K562 (cell line): Measurements from ENCODE around the gene POTEM. TPM values are rescaled to one million over a fixed set of nuclear protein-coding genes. Genes with fewer than 3 reads are reported as not detected.
"Not testable (repeated sequence)": the region's sequence is repeated elsewhere in the genome, so short reads cannot be mapped to it uniquely, and the experiment has no call there.

Source experiments
- ATAC-seq: fragments of 200-7000 bp; cut with Tn5 transposase; 3 replicates; pipeline ENCODE4 v1.9.1; 2020; ENCODE audit warnings: moderate library complexity
- BruUV-seq: library from RNA; stranded (reverse); fragments of 400-500 nt; replicated peaks from 2 replicates; lab custom pipeline; 2021; lab: Mats Ljungman, UMichigan
- CTCF ChIA-PET: fragments of 300-600 bp; formaldehyde crosslinking; extraction: SDS; loops from one replicate; lab custom pipeline; 2021; ENCODE audit warnings: low intra/inter-chr PET ratio; lab: Yijun Ruan, JAX
- POLR2A ChIA-PET: fragments of 300-600, 350-650 bp; sonication (Branson Sonifier 250); formaldehyde crosslinking; extraction: SDS; loops from one replicate; lab custom pipeline; 2021; ENCODE audit warnings: antibody characterized with exemption, inconsistent platforms; lab: Yijun Ruan, JAX
- DNase-seq, 4 experiments: peaks; one replicate each; pipeline versions ENCODE4 v3.0.0 to v3.0.0-alpha.2; 2011 to 2018; ENCODE audit warnings: low spot score in 3 of 4, mixed read lengths in 3 of 4; ENCODE audit errors: extremely low read depth in 1 of 4
- FAIRE-seq: peaks from 2 replicates; lab custom pipeline; 2011; peaks lifted over from hg19 to GRCh38; lab: Jason Lieb, UNC
- H2AFZ ChIP-seq: 2 replicates; pipeline ENCODE4 v1.6.0; 2011; ENCODE audit warnings: low read depth, low read length, control low read depth, inconsistent platforms
- H3K27ac ChIP-seq: fragments of 200-600 bp; 3 replicates; pipeline ENCODE4 v1.8.0; 2011; ENCODE audit warnings: low read depth, mild to moderate bottlenecking, control low read depth, inconsistent platforms, low read length, moderate library complexity, mixed read lengths; ENCODE audit errors: extremely low read depth
- H3K27me3 ChIP-seq, 2 experiments: fragments of 300-600 bp in 1 of 2; 2 replicates in 1 of 2; 3 replicates in 1 of 2; pipeline versions ENCODE4 v1.6.0 to v1.8.0; 2011; ENCODE audit warnings: inconsistent platforms in 2 of 2, low read length in 2 of 2, mild to moderate bottlenecking in 1 of 2, mixed read lengths in 1 of 2, moderate library complexity in 1 of 2; ENCODE audit not compliant: control insufficient read depth in 2 of 2, insufficient read depth in 2 of 2
- H3K36me3 ChIP-seq: fragments of 300-600 bp; 3 replicates; pipeline ENCODE4 v1.8.0; 2011; ENCODE audit warnings: mild to moderate bottlenecking, low read length, inconsistent platforms; ENCODE audit not compliant: control insufficient read depth, insufficient read depth
- H3K4me1 ChIP-seq, 2 experiments: fragments of 200-600 bp in 1 of 2; replicated peaks in 1 of 2; 2 replicates in 1 of 2; 3 replicates in 1 of 2; pipeline versions ENCODE4 v1.5.1 to v1.8.0; 2011; ENCODE audit warnings: inconsistent platforms in 2 of 2, low read length in 2 of 2, mild to moderate bottlenecking in 1 of 2, mixed read lengths in 1 of 2, moderate library complexity in 1 of 2; ENCODE audit not compliant: control insufficient read depth in 2 of 2, insufficient read depth in 2 of 2
- H3K4me2 ChIP-seq: 2 replicates; pipeline ENCODE4 v1.6.1; 2011; ENCODE audit warnings: low read length, control low read depth, inconsistent platforms, mixed read lengths; ENCODE audit not compliant: insufficient read depth
- H3K4me3 ChIP-seq: fragments of 200-600 bp; sonication (generic), shearing (Covaris generic); 2 replicates; pipeline ENCODE4 v1.5.1; 2016; ENCODE audit warnings: control low read depth, inconsistent platforms
- H3K79me2 ChIP-seq: fragments of 200-600 bp; 3 replicates; pipeline ENCODE4 v1.8.0; 2011; ENCODE audit warnings: low read length, inconsistent platforms; ENCODE audit not compliant: control insufficient read depth, insufficient read depth
- H3K9ac ChIP-seq, 2 experiments: 2 replicates each; pipeline versions ENCODE4 v1.6.0 to v1.6.1; 2011; ENCODE audit warnings: low read depth in 2 of 2, low read length in 2 of 2, control low read depth in 1 of 2, inconsistent platforms in 1 of 2, mild to moderate bottlenecking in 1 of 2, mixed read lengths in 1 of 2; ENCODE audit not compliant: insufficient read depth in 1 of 2
- H3K9me1 ChIP-seq: one replicate; pipeline ENCODE4 v1.6.0; 2011; ENCODE audit warnings: inconsistent platforms, mild to moderate bottlenecking, low read length, moderate library complexity; ENCODE audit not compliant: control insufficient read depth, insufficient read depth
- H3K9me3 ChIP-seq: replicated peaks from 2 replicates; pipeline ENCODE4 v1.5.1; 2011; ENCODE audit warnings: low read depth, low read length, inconsistent platforms; ENCODE audit not compliant: control insufficient read depth, insufficient read depth
- H4K20me1 ChIP-seq: replicated peaks from 2 replicates; pipeline ENCODE4 v1.6.1; 2011; ENCODE audit warnings: low read length, inconsistent platforms, mixed read lengths; ENCODE audit not compliant: control insufficient read depth, insufficient read depth
- WGBS: fragments of 100-300 bp; shearing (Covaris generic); methylation state at CpG from one replicate; pipeline ENCODE4 v1.1.6; 2016; ENCODE audit warnings: low coverage, mixed read lengths; ENCODE audit not compliant: insufficient coverage; ENCODE audit errors: missing lambda C conversion rate; 5-methylcytosine and 5-hydroxymethylcytosine counted together
- in situ Hi-C: fragments of 300-500 bp; cut with MboI; formaldehyde crosslinking; loops from 4 replicates; pipeline ENCODE4 v1.15.0; 2018; ENCODE audit warnings: inconsistent platforms, mixed read lengths
- intact Hi-C: fragments of 100-400 bp; cut with micrococcal nuclease; formaldehyde crosslinking; loops from 2 replicates; pipeline ENCODE4 v1.14.2; 2022
- polyA plus RNA-seq, 8 experiments: library from polyadenylated mRNA; depleted of rRNA in 4 of 8; stranded (reverse) in 5 of 8; unstranded in 3 of 8; fragments of >200 nt; fragmentation: Nextera tagmentation in 2 of 8; fragmentation: Illumina TruSeq in 1 of 8; extraction: Ambion mirVana in 2 of 8; extraction: Trizol in 1 of 8; gene quantifications; 2 replicates each; pipeline versions ENCODE4 v1.2.1 to v1.2.3, GENCODE V29; 2011 to 2014; ENCODE audit warnings: inconsistent platforms in 1 of 8, missing spikeins in 1 of 8
- total RNA-seq, 7 experiments: library from RNA; depleted of rRNA in 6 of 7; stranded (reverse); fragments of >200 nt in 6 of 7; fragmentation: Illumina TruSeq in 2 of 7; extraction: Trizol in 2 of 7; gene quantifications; 2 replicates each; pipeline versions ENCODE4 v1.2.1 to v1.2.3, GENCODE V29; 2011 to 2021; ENCODE audit warnings: low replicate concordance in 1 of 7

The POTEM gene
- total and polyA plus RNA-seq, 9 of the 15 experiments (the other 6 are each of a cell fraction or from before 2014, with no cell fraction given) = not detected

GRCh38 chr14:18953085-18953484 lies 14.1 kb upstream of the POTEM start:
- H3K36me3 ChIP-seq, POLR2A ChIA-PET, H3K27me3 ChIP-seq, H3K79me2 ChIP-seq, BruUV-seq, FAIRE-seq, H3K4me2 ChIP-seq, DNase-seq, ATAC-seq, in situ Hi-C loops, H3K9me1 ChIP-seq, H4K20me1 ChIP-seq, CTCF ChIA-PET, H3K27ac ChIP-seq, intact Hi-C loops, H3K9me3 ChIP-seq, H3K4me3 ChIP-seq, H2AFZ ChIP-seq, H3K9ac ChIP-seq, H3K4me1 ChIP-seq: not testable (repeated sequence)
- WGBS = under 1% methylated on average over 9 of the region's 9 CpGs

DNA sequence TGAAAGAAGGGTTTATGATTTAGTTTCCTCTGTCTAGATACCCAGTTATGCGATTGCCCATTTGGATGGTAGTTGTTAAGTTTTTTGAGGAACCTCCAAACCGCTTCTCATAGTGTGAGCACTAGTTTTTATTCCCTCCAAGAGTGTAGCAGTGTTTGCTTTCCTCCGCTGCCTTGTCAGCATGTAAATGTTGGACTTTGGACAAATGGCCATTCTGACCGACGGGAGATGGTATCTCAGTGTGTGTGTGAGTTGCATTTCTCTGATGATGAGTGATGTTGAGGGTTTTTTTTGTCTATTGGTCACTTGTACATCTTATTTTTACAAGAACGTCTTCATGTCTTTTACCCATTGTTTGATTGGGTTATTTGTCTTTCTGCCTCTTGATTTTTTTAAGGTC lies 11.4 kb upstream of the POTEM start:
- H3K36me3 ChIP-seq, H3K27me3 ChIP-seq, ATAC-seq, H3K9me1 ChIP-seq, in situ Hi-C loops, CTCF ChIA-PET, H3K4me1 ChIP-seq, H3K4me3 ChIP-seq, H3K27ac ChIP-seq, POLR2A ChIA-PET, intact Hi-C loops, H2AFZ ChIP-seq, H3K9me3 ChIP-seq, H3K79me2 ChIP-seq, FAIRE-seq, H3K4me2 ChIP-seq, H3K9ac ChIP-seq, BruUV-seq, DNase-seq, H4K20me1 ChIP-seq: not testable (repeated sequence)
- 0% methylated on average over 4 of the region's 6 CpGs for WGBS

DNA sequence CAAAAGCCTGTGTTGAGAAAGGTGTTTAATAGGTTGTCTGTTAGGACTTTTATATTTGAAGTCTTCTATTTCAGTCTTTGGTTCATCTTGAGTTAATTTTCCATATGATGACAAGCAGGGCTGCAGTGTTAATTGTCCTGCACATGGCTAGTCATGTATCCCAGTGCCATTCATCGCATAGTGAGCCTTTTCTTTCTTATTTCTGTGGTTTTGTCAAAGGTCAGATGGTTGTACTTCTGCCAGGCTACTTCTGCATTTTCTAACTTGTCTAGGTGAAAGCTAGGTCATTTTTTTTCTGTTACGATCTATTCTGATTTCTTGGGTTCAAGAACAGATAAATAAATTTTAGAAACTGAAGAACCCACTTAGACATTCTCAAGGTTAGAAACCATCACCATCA lies 5.7 kb upstream of the POTEM start:
- H3K9me3 ChIP-seq, POLR2A ChIA-PET, intact Hi-C loops, H3K27ac ChIP-seq, H3K27me3 ChIP-seq, H3K9ac ChIP-seq, H2AFZ ChIP-seq, H3K79me2 ChIP-seq, H3K9me1 ChIP-seq, H3K36me3 ChIP-seq, ATAC-seq, H3K4me3 ChIP-seq, BruUV-seq, in situ Hi-C loops, H4K20me1 ChIP-seq, DNase-seq, FAIRE-seq, CTCF ChIA-PET, H3K4me2 ChIP-seq, H3K4me1 ChIP-seq: not testable (repeated sequence)
- WGBS = 0% methylated on average over 1 of the region's 2 CpGs

DNA sequence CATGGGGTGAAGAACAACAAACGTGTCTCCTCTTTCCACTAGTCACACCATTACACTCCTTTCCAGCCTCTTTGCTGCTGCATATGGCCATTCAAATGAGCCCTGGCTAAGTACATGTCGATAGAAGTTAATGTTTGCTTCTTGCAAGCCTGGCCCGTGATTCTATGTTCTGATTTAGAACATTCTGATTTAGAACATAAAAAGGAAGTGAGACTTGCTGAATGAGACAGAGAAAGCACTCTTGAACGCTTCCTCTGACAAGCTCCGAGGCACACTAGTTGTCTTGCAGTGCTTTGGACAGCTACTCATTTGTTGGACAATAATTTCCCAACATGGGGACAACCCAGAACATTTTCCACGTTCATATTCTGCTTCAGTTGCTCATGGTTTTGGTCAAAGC lies 5.1 kb upstream of the POTEM start:
- H3K36me3 ChIP-seq, H3K9me1 ChIP-seq, H3K4me1 ChIP-seq, H3K27me3 ChIP-seq, CTCF ChIA-PET, FAIRE-seq, ATAC-seq, H2AFZ ChIP-seq, POLR2A ChIA-PET, H3K9me3 ChIP-seq, H3K9ac ChIP-seq, H3K79me2 ChIP-seq, DNase-seq, H3K4me2 ChIP-seq, H3K4me3 ChIP-seq, intact Hi-C loops, BruUV-seq, H4K20me1 ChIP-seq, H3K27ac ChIP-seq, in situ Hi-C loops: not testable (repeated sequence)
- whole genome bisulfite sequencing = no CpG with 5 or more reads among the region's 6 CpGs
